Endothelial cell of hepatic sinusoid (primary cell): Measurements from ENCODE around the gene CCDC122.

Experiments used
- in situ Hi-C: cut with HindIII; loops from 2 replicates; pipeline ENCODE4 v1.10.0; 2017; ENCODE audit warnings: low sequenced_read_pairs

CCDC122 gene

GRCh38 chr13:43878892-43879754 lies at the start of gene CCDC122:
TSS of gene CCDC122 (minus strand) at chr13:43879740. CDS start at chr13:43869376, 10,364 bp downstream.
- in situ Hi-C loops, result loop anchor here (5.0 kb wide), 1 partner anchor 87 kb away; no protein-coding TSS in a partner anchor

- in situ Hi-C loops, result loop anchor here (25.0 kb wide), 2 partner anchors 113 to 1063 kb away; partner anchors contain the start of genes GPALPP1 and NUFIP1
Observed at GRCh38 chr13:43924549-43925245, 45.2 kb upstream of the CCDC122 start.

DNA sequence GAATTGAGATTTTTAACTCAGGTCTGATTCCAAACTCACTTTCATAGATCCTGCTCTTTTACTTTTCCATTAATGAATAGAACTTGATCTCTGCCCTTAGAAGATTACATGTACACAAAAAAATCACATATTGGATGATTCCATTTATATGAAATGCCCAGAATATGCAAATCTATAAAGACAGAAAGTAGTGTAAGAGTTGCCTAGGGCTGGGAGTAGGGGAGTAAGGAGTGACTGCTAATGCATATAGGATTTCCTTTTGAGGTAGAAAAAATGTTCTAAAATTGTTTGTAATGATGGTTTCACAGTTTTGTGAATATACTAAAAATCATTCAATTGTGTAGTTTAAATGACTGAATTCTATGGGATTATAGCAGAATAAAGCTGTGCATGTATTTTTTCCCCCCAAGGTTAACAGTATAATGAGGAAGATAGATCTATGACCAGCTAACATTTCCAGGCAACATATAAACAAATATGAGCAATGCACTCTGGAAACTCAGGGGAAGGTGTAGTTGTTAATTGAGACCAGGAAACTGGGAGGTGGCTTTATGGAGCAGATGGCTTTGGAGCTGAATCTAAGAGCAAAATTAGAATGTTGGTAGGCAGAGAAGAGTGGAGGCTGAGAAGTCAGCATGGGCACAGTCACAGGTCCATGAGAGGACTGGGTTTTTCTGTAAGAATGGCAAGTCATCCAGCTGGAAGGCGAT lies 41.6 kb upstream of the CCDC122 start:
- in situ Hi-C loops, result loop anchor here (25.0 kb wide), 2 partner anchors 116 to 1066 kb away; partner anchors contain the start of genes GPALPP1 and NUFIP1

GRCh38 chr13:43918636-43919035 lies 39.1 kb upstream of the CCDC122 start:
- in situ Hi-C loops, result loop anchor here (5.0 to 25.0 kb wide), 3 partner anchors 119 to 1069 kb away; partner anchors contain the start of genes GPALPP1 and NUFIP1

DNA sequence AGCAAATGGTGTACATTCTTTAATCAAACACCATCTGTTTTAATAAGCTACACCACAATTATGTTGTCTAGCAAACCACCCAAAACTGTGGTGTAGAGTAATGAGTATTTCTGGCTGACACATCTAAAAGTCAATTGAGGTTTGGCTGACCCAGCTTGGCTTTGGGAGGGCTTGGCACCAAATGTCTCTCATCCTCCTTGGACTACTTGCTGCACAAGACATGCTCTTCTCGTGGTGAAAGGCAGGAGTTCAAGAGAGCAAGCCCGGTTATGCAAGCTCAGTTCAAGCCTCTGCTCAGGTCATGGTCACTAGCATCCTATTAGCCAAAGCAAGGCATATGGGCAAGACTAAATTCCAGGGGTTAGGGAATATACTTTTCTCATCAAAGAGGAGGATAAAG lies 37.3 kb upstream of the CCDC122 start:
- in situ Hi-C loops, result loop anchor here (5.0 to 25.0 kb wide), 3 partner anchors 120 to 1070 kb away; partner anchors contain the start of genes GPALPP1 and NUFIP1

GRCh38 chr13:43915451-43915850 lies 35.9 kb upstream of the CCDC122 start:
- in situ Hi-C loops, result loop anchor here (5.0 to 25.0 kb wide), 3 partner anchors 122 to 1072 kb away; partner anchors contain the start of genes GPALPP1 and NUFIP1

DNA sequence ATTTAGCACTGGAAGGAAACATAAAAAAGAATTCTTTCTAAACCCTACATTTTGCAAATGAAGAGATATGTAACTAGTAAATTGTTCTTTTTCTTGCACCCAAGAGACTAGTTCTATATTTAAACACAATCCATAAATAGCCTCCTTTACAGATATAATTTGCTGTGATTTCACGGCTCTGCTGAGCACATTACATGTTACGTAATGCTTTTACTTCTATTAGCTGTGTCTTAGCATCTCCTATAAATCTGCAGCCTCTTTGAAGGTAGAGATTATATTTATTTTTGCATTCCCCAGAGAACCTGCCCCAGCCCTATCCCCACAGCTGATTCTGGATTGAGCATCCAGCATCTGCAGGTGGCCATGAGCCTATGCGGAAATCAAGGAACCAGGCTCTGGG lies 32.3 kb upstream of the CCDC122 start:
- in situ Hi-C loops, result loop anchor here (25.0 kb wide), 2 partner anchors 125 to 1075 kb away; partner anchors contain the start of genes GPALPP1 and NUFIP1

DNA sequence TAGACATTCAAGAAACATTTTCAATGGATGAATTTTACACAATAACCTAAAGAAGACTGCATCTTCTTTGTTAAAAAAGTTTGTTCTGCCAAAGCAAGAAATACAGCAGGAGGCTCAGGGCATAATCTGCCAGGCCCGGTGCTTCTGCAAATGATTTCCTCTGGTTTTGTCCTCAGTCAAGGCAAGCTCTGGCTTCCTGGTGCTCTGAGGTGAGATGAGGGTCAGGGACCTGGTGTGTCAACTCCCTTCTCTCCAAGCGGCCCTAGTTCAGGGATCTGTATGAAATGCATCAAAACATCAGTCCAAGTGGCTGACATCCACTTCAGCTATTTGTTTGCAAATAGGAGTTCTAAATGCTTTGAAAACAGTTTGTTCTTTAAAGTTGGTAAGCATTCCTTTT lies 31.7 kb upstream of the CCDC122 start:
- in situ Hi-C loops, result loop anchor here (25.0 kb wide), 2 partner anchors 126 to 1076 kb away; partner anchors contain the start of genes GPALPP1 and NUFIP1

DNA sequence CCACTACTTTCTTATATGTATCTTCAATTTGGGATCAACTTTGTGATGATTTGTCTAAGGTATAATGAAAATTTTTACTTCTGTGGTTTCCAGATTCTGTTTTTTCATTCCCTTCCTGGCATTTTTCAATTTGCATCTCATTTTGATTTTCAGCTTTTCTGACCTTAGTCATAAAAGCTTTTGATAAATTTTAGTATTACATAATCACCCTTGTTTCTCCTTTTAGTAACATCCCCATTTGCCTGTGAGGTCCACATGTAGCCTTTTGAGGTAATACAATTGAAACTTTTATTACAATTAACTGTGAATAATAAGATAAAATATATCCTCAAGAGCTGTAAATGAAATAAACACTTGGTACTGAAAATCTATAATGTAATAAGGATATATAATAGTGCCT lies 31.3 kb upstream of the CCDC122 start:
- in situ Hi-C loops, result loop anchor here (25.0 kb wide), 2 partner anchors 126 to 1076 kb away; partner anchors contain the start of genes GPALPP1 and NUFIP1

DNA sequence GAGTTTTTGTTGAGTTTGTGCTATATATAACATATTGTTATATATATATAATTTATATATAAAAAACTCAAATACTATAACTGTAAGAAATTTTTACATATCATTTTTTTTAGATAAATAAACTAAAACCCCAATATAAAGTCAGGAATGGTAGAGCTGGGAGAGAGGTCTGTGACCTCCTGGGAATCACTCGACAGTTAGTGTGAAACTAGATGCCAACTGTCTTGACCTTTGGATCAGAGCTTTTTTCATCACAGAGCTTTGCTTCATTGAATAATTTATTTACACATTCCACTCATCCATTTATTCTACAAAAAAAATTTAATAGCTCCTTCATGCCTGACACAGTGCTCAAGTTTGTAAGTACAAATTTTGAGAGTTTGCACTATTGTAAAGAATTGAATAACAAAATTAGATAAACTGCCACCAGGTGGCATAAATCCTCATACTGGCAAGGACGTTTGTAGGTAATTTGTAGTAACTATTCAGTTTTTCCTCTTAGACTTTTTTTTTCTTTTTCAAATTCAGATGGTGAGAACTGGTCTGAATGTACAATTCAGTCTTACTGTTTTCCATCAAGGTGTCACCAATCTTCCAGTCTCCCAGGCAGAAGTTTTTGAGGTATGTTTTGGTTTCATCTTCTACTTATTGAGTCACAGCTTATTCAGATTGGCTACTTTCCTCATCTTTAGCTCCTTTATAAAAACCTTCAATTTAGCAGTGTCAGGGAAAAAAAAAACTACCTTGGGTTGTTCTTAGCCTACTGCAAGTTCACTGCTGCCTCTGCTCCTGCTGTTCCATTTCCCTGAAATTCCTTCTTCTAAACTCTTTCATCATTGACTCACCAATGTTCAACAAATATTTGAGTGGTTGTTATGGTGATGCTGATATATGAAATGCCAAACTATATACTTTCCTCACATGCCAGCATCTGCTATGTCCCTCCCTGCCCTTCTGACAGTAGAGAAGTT lies 28.9 kb upstream of the CCDC122 start:
- in situ Hi-C loops, result loop anchor here (25.0 kb wide), 2 partner anchors 129 to 1079 kb away; partner anchors contain the start of genes GPALPP1 and NUFIP1

- in situ Hi-C loops, result loop anchor here (25.0 kb wide), 2 partner anchors 132 to 1082 kb away; partner anchors contain the start of genes GPALPP1 and NUFIP1
Observed at GRCh38 chr13:43905435-43906031, 26.0 kb upstream of the CCDC122 start.

- in situ Hi-C loops, result no loop called here
Observed at GRCh38 chr13:43895940-43896339, 16.4 kb upstream of the CCDC122 start.

DNA sequence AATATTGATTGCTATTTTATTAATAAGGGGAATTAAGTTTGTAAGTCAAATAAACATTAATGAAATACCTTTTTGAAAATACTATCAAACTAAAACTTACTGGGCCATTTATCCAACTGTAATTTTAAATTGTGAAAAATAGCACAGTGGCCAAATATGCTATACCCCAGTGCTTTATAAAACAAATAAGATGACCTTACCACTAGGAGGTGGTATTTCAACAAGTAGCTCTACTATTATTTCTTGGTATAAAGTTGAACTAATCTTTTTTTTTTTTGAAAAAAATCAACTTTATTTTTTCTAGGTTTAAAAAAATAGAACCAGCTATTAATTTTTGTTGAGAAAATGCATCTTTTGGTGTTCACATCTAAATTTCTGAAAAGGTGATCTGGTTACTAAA lies 14.9 kb upstream of the CCDC122 start:
- in situ Hi-C loops, result no loop called here

- in situ Hi-C loops, result no loop called here
Observed at GRCh38 chr13:43884222-43884621, 4.7 kb upstream of the CCDC122 start.

GRCh38 chr13:43883631-43884030 lies 4.1 kb upstream of the CCDC122 start:
- in situ Hi-C loops, result no loop called here

DNA sequence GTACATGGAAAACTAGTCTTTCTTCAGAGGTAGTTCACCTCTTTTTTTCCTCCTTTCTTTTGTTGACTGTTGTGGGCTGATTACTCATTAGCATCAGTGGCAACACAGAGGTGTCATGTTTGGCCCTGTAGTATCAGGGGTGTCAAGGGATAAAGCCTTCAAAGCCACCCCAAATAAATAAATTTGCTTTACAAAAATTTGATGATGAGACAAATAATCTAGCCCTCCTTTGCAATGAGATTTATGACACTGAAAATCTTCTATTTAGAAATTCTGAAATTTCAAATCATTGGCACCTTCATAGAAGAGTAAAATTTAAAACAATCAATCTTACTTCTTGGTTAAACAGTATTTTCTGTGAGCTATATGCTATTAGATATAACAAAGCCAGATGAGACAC lies 2.0 kb upstream of the CCDC122 start:
- in situ Hi-C loops, result no loop called here

DNA sequence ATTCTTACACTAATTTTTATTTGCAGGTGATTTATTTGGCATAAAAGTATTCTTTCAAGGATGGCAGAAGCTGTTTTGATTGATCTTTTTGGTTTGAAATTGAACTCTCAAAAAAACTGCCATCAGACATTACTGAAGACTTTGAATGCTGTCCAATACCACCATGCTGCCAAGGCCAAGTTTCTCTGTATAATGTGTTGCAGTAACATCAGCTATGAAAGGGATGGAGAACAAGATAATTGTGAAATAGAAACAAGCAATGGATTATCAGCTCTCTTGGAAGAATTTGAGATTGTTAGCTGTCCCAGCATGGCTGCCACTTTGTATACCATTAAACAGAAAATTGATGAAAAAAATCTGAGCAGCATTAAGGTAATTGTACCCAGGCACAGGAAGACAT lies 1.4 kb upstream of the CCDC122 start:
- in situ Hi-C loops, result no loop called here

DNA sequence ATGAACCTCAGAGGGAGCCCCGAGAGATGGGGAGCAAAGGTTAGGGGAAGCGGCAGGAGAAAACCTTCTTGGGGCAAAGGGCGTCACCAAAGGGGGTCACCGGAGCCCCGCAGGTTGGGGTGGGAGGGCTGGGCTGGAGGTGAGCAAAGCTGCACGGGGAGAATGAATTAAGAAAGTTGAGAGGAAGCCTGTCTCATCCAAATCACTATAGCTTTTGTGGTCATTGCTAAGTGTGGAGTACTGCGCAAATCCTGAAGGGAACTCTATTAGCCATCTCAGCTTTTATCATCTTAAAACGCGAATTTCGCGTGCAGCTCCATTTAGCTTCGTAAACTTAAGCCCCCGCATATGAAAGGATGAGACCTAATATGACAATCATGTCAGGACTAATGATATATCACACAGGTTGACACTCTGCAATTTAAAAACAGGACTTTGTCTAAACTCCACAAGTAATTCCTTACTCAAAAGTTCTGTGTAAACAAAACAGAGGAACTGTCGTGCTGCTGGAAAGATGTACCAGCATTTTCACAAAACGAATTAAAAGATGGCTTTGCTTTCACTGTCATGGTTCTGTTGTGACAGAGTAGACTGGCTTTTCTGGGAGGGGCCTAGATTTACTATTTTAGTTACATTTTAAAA lies 795 bp upstream of the CCDC122 start:
- in situ Hi-C loops, result no loop called here
